Breast epithelium (tissue), 4 donors: ENCODE data around the gene CDKL2. TPM values are rescaled to one million over a fixed set of nuclear protein-coding genes. Genes with fewer than 3 reads are reported as not detected.

ENCODE experiments used
- DNase-seq, 2 donors: peaks; one replicate each; pipeline ENCODE4 v3.0.0-alpha.2; 2019; ENCODE audit warnings: low spot score in 2 of 2
- H3K27ac ChIP-seq, 2 donors: fragments of 200-600 bp; sonication (generic) in 1 of 2; one replicate each; pipeline ENCODE4 v1.5.1; 2016 to 2019; ENCODE audit warnings: mild to moderate bottlenecking in 1 of 2
- H3K27me3 ChIP-seq, 2 donors: fragments of 200-600 bp; sonication (generic) in 1 of 2; one replicate each; pipeline versions ENCODE4 v1.5.1 to v1.6.0; 2017 to 2019; ENCODE audit warnings: control low read depth in 1 of 2, mild to moderate bottlenecking in 1 of 2
- H3K36me3 ChIP-seq: fragments of 200-600 bp; one replicate; pipeline ENCODE4 v1.5.1; 2019
- H3K4me1 ChIP-seq, 2 donors: fragments of 200-600 bp; sonication (generic); one replicate each; pipeline ENCODE4 v1.5.1; 2016 to 2019; ENCODE audit warnings: control low read depth in 1 of 2
- H3K4me3 ChIP-seq, 3 donors: fragments of 200-600 bp; sonication (generic); 1 replicate in 2 of 3; 2 replicates in 1 of 3; pipeline ENCODE4 v1.5.1; 2016 to 2019; ENCODE audit warnings: mild to moderate bottlenecking in 3 of 3, moderate library complexity in 2 of 3
- H3K9me3 ChIP-seq, 2 donors: fragments of 200-600 bp; sonication (generic) in 1 of 2; one replicate each; pipeline ENCODE4 v1.5.1; 2016 to 2019; ENCODE audit warnings: control low read depth in 1 of 2
- POLR2A ChIP-seq: fragments of 450-650 bp; IDR thresholded peaks from one replicate; pipeline ENCODE4 v1.6.1; 2016; ENCODE audit warnings: antibody characterized with exemption, mild to moderate bottlenecking, moderate library complexity
- POLR2AphosphoS5 ChIP-seq, 3 donors: sonication (generic); formaldehyde crosslinking; IDR thresholded peaks; one replicate each; pipeline ENCODE4 v1.6.1; 2017; ENCODE audit warnings: antibody characterized with exemption in 3 of 3
- intact Hi-C: fragments of 100-400 bp; cut with DNase I; formaldehyde crosslinking; loops from one replicate; pipeline ENCODE4 v1.15.1; 2023; ENCODE audit warnings: low total_unique reads
- total RNA-seq, 3 donors: library from RNA; depleted of rRNA; stranded (reverse); fragments of >200 nt; gene quantifications; one replicate each; pipeline ENCODE4 v1.1.0, GENCODE V29; 2016
- TF ChIP-seq, protein P1 (sequence below), 3 donors: fragments of 450-650 bp; IDR thresholded peaks; one replicate each; pipeline ENCODE4 v1.5.1; 2016 to 2017; ENCODE audit warnings: antibody characterized with exemption in 3 of 3, mild to moderate bottlenecking in 3 of 3, moderate library complexity in 3 of 3

CDKL2 gene
- total RNA-seq, 3 donors from 2014 or later = 0.16 to 2.3 (median 1.6) TPM

DNA sequence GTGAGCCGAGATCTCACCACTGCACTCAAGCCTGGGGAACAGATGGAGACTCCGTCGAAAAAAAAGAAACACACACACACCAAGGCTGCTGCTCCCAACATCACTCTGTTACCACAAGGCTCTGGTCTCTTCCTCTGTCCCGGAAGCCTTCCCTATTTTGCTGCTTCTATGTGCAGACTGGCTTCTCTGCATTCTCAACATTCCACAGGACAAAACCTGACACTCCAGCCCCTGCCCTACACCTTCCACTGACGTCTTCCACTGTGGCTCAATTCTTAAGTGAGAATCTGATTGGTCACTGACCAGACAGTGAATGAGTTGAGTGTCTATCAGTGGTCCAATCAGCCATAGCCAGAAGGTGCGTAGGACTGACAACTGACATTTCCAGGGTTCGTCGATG is 68.5 kb downstream of the CDKL2 start:
- Histone ChIP-seq H3K36me3 (no peaks in the 10 kb centered on the region), H3K4me3 (no peak overlapping the region), H3K4me1 (no peaks in the 10 kb centered on the region), H3K27ac (no peak overlapping the region), H3K9me3 (no peaks in the 10 kb centered on the region), H3K27me3 (no peaks in the 10 kb centered on the region)
- intact Hi-C loops = no loop called here
- DNase-seq = peak in 1 of 2 donors; percentile 21
- TF ChIP-seq POLR2A = no peak
- no peak for TF ChIP-seq POLR2AphosphoS5 (IDR thresholded peaks at IDR 0.05)
- TF ChIP-seq, protein P1, sequence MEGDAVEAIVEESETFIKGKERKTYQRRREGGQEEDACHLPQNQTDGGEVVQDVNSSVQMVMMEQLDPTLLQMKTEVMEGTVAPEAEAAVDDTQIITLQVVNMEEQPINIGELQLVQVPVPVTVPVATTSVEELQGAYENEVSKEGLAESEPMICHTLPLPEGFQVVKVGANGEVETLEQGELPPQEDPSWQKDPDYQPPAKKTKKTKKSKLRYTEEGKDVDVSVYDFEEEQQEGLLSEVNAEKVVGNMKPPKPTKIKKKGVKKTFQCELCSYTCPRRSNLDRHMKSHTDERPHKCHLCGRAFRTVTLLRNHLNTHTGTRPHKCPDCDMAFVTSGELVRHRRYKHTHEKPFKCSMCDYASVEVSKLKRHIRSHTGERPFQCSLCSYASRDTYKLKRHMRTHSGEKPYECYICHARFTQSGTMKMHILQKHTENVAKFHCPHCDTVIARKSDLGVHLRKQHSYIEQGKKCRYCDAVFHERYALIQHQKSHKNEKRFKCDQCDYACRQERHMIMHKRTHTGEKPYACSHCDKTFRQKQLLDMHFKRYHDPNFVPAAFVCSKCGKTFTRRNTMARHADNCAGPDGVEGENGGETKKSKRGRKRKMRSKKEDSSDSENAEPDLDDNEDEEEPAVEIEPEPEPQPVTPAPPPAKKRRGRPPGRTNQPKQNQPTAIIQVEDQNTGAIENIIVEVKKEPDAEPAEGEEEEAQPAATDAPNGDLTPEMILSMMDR (IDR thresholded peaks at IDR 0.05) = no peak

DNA sequence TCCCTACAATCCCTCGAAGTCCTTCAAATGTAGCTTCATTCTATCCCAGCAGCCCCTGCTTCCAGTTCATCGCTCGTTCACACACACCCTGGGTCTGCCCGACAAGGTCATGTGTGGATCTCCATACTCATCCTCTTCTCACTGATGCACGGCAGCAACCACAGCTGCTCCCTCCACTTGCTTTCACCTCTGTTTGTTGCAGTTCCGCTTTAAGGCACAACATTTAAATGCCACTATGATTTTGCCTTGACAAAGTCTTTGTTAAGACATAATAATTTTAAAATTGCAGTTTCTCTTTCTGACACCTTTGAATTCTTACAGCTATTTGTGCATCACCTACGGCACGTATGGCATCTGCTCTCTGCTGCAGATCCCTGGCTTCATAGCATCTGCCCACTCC is 72.6 kb downstream of the CDKL2 start:
- DNase-seq = no peak
- H3K4me3 ChIP-seq = no peak overlapping the region
- no peaks in the 10 kb centered on the region for H3K4me1 ChIP-seq
- H3K27ac ChIP-seq = no peak overlapping the region
- H3K36me3 ChIP-seq = no peaks in the 10 kb centered on the region
- H3K27me3 ChIP-seq = no peaks in the 10 kb centered on the region
- intact Hi-C loops = no loop called here
- TF ChIP-seq POLR2A (no peak), POLR2AphosphoS5 (IDR thresholded peaks at IDR 0.05) (no peak)
- TF ChIP-seq, protein P1 (IDR thresholded peaks at IDR 0.05) = no peak
- H3K9me3 ChIP-seq = no peaks in the 10 kb centered on the region

DNA sequence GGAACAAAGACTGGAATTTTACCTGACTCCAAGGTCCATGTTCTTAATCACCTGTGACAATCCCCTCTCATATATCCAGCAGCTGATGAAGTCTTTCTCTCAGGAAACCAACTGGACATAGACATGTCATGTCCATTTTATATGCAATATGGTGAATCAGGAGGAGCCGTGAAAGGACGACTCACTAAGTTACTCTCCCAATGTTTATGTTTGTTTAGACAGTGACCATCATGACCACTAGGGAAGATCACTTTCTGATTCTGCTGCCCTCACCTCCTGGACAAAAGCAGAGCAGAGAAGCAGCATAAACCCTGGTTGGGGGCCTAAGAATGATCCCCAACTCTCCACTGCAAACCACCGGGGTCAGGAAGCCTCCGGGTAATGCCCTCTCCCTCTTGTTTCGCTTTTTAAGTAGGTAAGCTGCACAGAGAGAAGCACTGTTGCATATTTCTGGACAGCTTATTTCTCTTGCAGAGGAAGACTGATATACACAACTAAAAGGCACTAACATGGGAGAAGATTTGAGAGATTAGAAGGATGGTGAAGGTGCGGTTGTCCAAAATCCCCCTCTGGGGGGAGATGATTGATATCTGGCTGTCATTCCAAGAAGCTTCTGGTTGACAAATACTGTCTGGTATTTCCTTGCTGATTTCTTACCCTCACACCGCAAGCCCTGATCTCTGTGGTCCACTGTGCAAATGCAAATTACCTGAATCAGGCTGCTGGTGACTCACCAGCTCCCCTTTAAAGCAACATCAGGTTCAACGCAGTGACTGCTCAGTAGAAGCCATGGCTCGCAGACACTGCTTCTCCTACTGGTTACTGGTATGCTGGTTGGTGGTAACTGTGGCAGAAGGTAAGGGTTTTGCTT is 74.8 kb downstream of the CDKL2 start, which contains the start of gene ODAPH:
TSS of gene ODAPH (plus strand) at position 773 of the 871 bp plus-strand sequence. CDS start at position 790, 17 bp downstream.
- TF ChIP-seq POLR2A (no peak), POLR2AphosphoS5 (IDR thresholded peaks at IDR 0.05) (no peak)
- TF ChIP-seq, protein P1 (IDR thresholded peaks at IDR 0.05) = no peak
- intact Hi-C loops = no loop called here
- H3K4me1 ChIP-seq = no peaks in the 10 kb centered on the region

DNA sequence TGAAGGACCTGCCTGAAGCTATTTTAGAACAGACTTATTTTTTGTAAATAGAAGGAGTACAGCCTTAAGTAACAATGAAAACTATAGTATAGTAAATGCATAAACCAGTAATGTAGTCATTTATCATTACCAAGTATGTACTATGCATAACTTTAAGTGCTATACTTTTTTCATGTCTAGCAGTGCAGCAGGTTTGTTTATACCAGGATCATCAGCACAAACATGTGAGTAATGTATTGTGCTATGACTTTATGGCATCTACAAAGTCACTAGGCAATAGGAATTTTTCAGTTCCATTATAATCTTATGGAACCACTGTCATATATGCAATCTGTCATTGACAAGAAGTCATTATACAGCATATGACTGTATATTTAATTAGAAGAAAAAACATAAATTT is 77.9 kb downstream of the CDKL2 start:
- Histone ChIP-seq H3K4me3 (no peak overlapping the region), H3K4me1 (no peaks in the 10 kb centered on the region), H3K36me3 (no peaks in the 10 kb centered on the region), H3K27ac (no peak overlapping the region), H3K27me3 (no peaks in the 10 kb centered on the region), H3K9me3 (no peaks in the 10 kb centered on the region)
- DNase-seq = no peak
- TF ChIP-seq, protein P1 (IDR thresholded peaks at IDR 0.05) = no peak
- no peak for TF ChIP-seq POLR2A
- TF ChIP-seq POLR2AphosphoS5 (IDR thresholded peaks at IDR 0.05) = no peak
- intact Hi-C loops = no loop called here

More for the DNA sequence above, 74.8 kb downstream of the CDKL2 start, which contains the start of gene ODAPH:
- DNase-seq = no peak
- no peaks in the 10 kb centered on the region for H3K9me3 ChIP-seq
- H3K27ac ChIP-seq = no peak within 1 kb of the TSS
- H3K27me3 ChIP-seq = no peaks in the 10 kb centered on the region
- no peak within 1 kb of the TSS for H3K4me3 ChIP-seq
- H3K36me3 ChIP-seq = no peaks in the 10 kb centered on the region

DNA sequence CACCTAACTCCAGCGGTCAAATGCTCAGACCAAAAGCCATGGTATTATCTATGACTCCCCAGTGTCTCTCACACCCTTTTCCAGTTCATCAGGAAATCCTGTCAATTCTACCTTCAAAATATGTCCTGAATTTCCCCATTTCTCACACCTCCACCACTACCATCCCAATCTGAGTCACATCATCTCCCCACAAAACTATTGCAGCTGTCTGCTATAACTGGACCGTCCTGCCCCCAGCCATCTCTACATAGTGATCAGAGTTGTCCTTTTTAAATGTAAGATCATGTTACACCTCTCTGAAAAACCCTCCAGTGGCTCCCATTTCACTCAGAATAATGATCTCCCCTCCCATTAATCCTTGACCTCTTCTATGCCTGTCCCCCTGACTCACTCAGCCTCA is 81.3 kb downstream of the CDKL2 start:
- TF ChIP-seq, protein P1 (IDR thresholded peaks at IDR 0.05) = no peak
- no peak for TF ChIP-seq POLR2A
- no peak for TF ChIP-seq POLR2AphosphoS5 (IDR thresholded peaks at IDR 0.05)
- H3K4me1 ChIP-seq = no peaks in the 10 kb centered on the region
- H3K9me3 ChIP-seq = no peaks in the 10 kb centered on the region
- intact Hi-C loops = no loop called here
- DNase-seq = no peak
- H3K4me3 ChIP-seq = no peak overlapping the region
- no peaks in the 10 kb centered on the region for H3K36me3 ChIP-seq
- no peak overlapping the region for H3K27ac ChIP-seq
- no peaks in the 10 kb centered on the region for H3K27me3 ChIP-seq
